ENCODE results near the gene CNST.

The CNST gene

GRCh38 chr1:246566128-246566812, at the start of gene CNST, which contains the start of gene TFB2M:
CNST (plus strand) TSS chr1:246566456; CDS start chr1:246591563, 25,107 bp downstream.
TFB2M (minus strand) TSS chr1:246566261; CDS start chr1:246566138, 123 bp downstream.
- DNase-seq: peak; percentile 94

GRCh38 chr1:246517391-246517790, 48.9 kb upstream of the CNST start:
- DNase-seq: no peak

- no peak for DNase-seq
Measured at GRCh38 chr1:246518456-246519205, 47.6 kb upstream of the CNST start.

GRCh38 chr1:246519514-246519913, 46.7 kb upstream of the CNST start:
- DNase-seq: no peak

- DNase-seq: no peak
Measured at GRCh38 chr1:246526380-246526779, 39.9 kb upstream of the CNST start.

- no peak for DNase-seq
Measured at GRCh38 chr1:246526915-246527314, 39.3 kb upstream of the CNST start.

GRCh38 chr1:246527402-246528088, 38.7 kb upstream of the CNST start:
- DNase-seq: no peak

GRCh38 chr1:246528933-246529731, 37.1 kb upstream of the CNST start:
- no peak for DNase-seq

GRCh38 chr1:246530482-246530881, 35.8 kb upstream of the CNST start:
- DNase-seq: no peak

GRCh38 chr1:246532519-246532918, 33.7 kb upstream of the CNST start:
- no peak for DNase-seq

GRCh38 chr1:246533371-246533905, 32.8 kb upstream of the CNST start:
- DNase-seq: no peak

GRCh38 chr1:246534114-246534513, 32.1 kb upstream of the CNST start:
- no peak for DNase-seq

GRCh38 chr1:246537441-246537840, 28.8 kb upstream of the CNST start:
- DNase-seq: no peak

GRCh38 chr1:246537887-246538286, 28.4 kb upstream of the CNST start:
- no peak for DNase-seq

GRCh38 chr1:246540738-246541491, 25.3 kb upstream of the CNST start:
- DNase-seq: no peak

- no peak for DNase-seq
Measured at GRCh38 chr1:246544001-246544400, 22.3 kb upstream of the CNST start.

- DNase-seq: no peak
Measured at GRCh38 chr1:246549665-246550064, 16.6 kb upstream of the CNST start.

GRCh38 chr1:246550402-246550801, 15.9 kb upstream of the CNST start:
- DNase-seq: no peak

GRCh38 chr1:246552110-246552509, 14.1 kb upstream of the CNST start:
- DNase-seq: no peak

- DNase-seq: no peak
Measured at GRCh38 chr1:246554201-246554600, 12.1 kb upstream of the CNST start.

- DNase-seq: no peak
Measured at GRCh38 chr1:246558041-246558440, 8.2 kb upstream of the CNST start.

- DNase-seq: no peak
Measured at GRCh38 chr1:246559310-246559709, 6.9 kb upstream of the CNST start.

All from CD4-positive, alpha-beta T cell treated with Interleukin-12 subunit alpha and Interleukin-12 subunit beta, for 1 hour (primary cell).